H1 (cell line): ENCODE data around the gene B4GAT1. TPM values are rescaled to one million over a fixed set of nuclear protein-coding genes. Genes with fewer than 3 reads are reported as not detected.

Experiments
- ASH2L ChIP-seq: fragments of 200-600, 300-600 bp; sonication (generic); IDR thresholded peaks from one replicate; pipeline ENCODE4 v1.7.1; 2017; ENCODE audit warnings: low read length
- CHD1 ChIP-seq: IDR thresholded peaks from 2 replicates; pipeline ENCODE4 v1.6.1; 2012; ENCODE audit warnings: low read depth, low read length, improper control_type of control experiment
- CHD7 ChIP-seq: fragments of 300-600 bp; sonication (generic); IDR thresholded peaks from 2 replicates; pipeline ENCODE4 v1.7.1; 2012; ENCODE audit warnings: low read length, moderate library complexity, mild to moderate bottlenecking, inconsistent platforms; ENCODE audit not compliant: insufficient replicate concordance
- HDAC2 ChIP-seq, 2 experiments: fragments of 300-600 bp in 1 of 2; sonication (generic) in 1 of 2; IDR thresholded peaks; 2 replicates each; pipeline ENCODE4 v1.6.1; 2011 to 2012; ENCODE audit warnings: low read depth in 2 of 2, low read length in 2 of 2, mild to moderate bottlenecking in 2 of 2, moderate library complexity in 2 of 2, borderline replicate concordance in 1 of 2, inconsistent platforms in 1 of 2
- JUN ChIP-seq: IDR thresholded peaks from 2 replicates; pipeline ENCODE4 v1.6.1; 2011; ENCODE audit warnings: low read depth, mild to moderate bottlenecking, improper control_type of control experiment, low read length
- MAX ChIP-seq: IDR thresholded peaks from 2 replicates; pipeline ENCODE4 v1.6.1; 2012; ENCODE audit warnings: inconsistent platforms
- SIN3A ChIP-seq, 2 experiments: IDR thresholded peaks in 1 of 2; conservative IDR thresholded peaks in 1 of 2; 2 replicates each; pipeline ENCODE4 v1.6.1; 2011 to 2012; ENCODE audit warnings: low read length in 2 of 2, improper control_type of control experiment in 1 of 2, low read depth in 1 of 2, mild to moderate bottlenecking in 1 of 2
- SP2 ChIP-seq: IDR thresholded peaks from 2 replicates; pipeline ENCODE4 v1.6.1; 2012; ENCODE audit warnings: mild to moderate bottlenecking, low read length, inconsistent platforms
- SRF ChIP-seq: IDR thresholded peaks from 2 replicates; pipeline ENCODE4 v1.6.1; 2011; ENCODE audit warnings: mild to moderate bottlenecking, low read depth, low read length, moderate library complexity
- TAF7 ChIP-seq: optimal IDR thresholded peaks from 2 replicates; pipeline ENCODE3; 2011; ENCODE audit warnings: low read depth, mild to moderate bottlenecking, inconsistent platforms, low read length, moderate library complexity, borderline replicate concordance
- polyA plus RNA-seq, 7 experiments: library from polyadenylated mRNA; depleted of rRNA in 3 of 7; stranded (reverse) in 5 of 7; unstranded in 2 of 7; fragments of >200 nt in 5 of 7; fragments of 200-250 nt in 2 of 7; gene quantifications; 1 replicate in 5 of 7; 2 replicates in 1 of 7; 4 replicates in 1 of 7; pipeline versions ENCODE4 v1.2.1 to v1.2.3, GENCODE V29; 2011 to 2013; ENCODE audit warnings: missing spikeins in 2 of 7, mixed read lengths in 2 of 7
- total RNA-seq: library from RNA; stranded (reverse); fragmentation: NEBNext Ultra II Directional; extraction: Animal tissue kit (Norgen Biotek cat#: 25700); gene quantifications from 2 replicates; pipeline ENCODE4 v1.2.1, GENCODE V29; 2021

The B4GAT1 gene
- total and polyA plus RNA-seq, 2 of the 8 experiments (the other 6 are each of a cell fraction or from before 2014, with no cell fraction given), result 22.2 to 27.8 TPM

GRCh38 chr11:66312549-66313320 lies 34.7 kb downstream of the B4GAT1 start (continued):
- TF ChIP-seq CHD7, result no peak
- no peak for TF ChIP-seq SIN3A (conservative IDR thresholded peaks at IDR 0.05 in 1 of 2, IDR thresholded peaks at IDR 0.05 in 1 of 2; ENCODE audit: low read depth in 1 of 2, low read length in 2 of 2)
- TF ChIP-seq ASH2L, result no peak
- TF ChIP-seq HDAC2 (IDR thresholded peaks at IDR 0.05; ENCODE audit: borderline replicate concordance in 1 of 2, low read depth in 2 of 2, low read length in 2 of 2), result peak in 1 of 2 experiments; percentile 41; a peak in 2 of 4 replicates
- TF ChIP-seq TAF7, result no peak
- no peak for TF ChIP-seq CHD1
- TF ChIP-seq SRF, result no peak
- TF ChIP-seq JUN, result no peak
- TF ChIP-seq MAX, result no peak
- TF ChIP-seq SP2, result no peak
